ENCODE measurements around the gene CSH2. TPM values are rescaled to one million over a fixed set of nuclear protein-coding genes. Genes with fewer than 3 reads are reported as not detected.

CSH2 gene
- total RNA-seq, 1 donor from 2014 or later, result not detected

Other genes with a start within 250 kb of the CSH2 start
- 637 and 645 TPM in 2 replicates for gene LIMD2, start 173.6 kb downstream of the CSH2 start, total RNA-seq
- 55.6 and 60.6 TPM in 2 replicates for gene STRADA, start 131.9 kb downstream of the CSH2 start, total RNA-seq
- gene CCDC47, start 100.1 kb downstream of the CSH2 start, total RNA-seq, result 67.0 and 71.2 TPM in 2 replicates
- 132 and 135 TPM in 2 replicates for gene DDX42, start 99.5 kb downstream of the CSH2 start, total RNA-seq
- gene PSMC5, start 46.2 kb downstream of the CSH2 start, total RNA-seq, result 165 and 169 TPM in 2 replicates
- gene FTSJ3, start 46.0 kb downstream of the CSH2 start, total RNA-seq, result 57.7 and 64.8 TPM in 2 replicates
- 137 and 143 TPM in 2 replicates for gene SMARCD2, start 31.0 kb downstream of the CSH2 start, total RNA-seq
- not detected in 2 replicates for gene GH2, start 8.3 kb upstream of the CSH2 start, total RNA-seq
- not detected in 2 replicates for gene CSH1, start 22.9 kb upstream of the CSH2 start, total RNA-seq
- not detected in 2 replicates for gene CSHL1, start 37.6 kb upstream of the CSH2 start, total RNA-seq
- not detected in 2 replicates for gene GH1, start 45.2 kb upstream of the CSH2 start, total RNA-seq
- gene CD79B, start 58.7 kb upstream of the CSH2 start, total RNA-seq, result 44.8 and 52.5 TPM in 2 replicates
- gene SCN4A, start 99.2 kb upstream of the CSH2 start, total RNA-seq, result 0.25 and 0.56 TPM in 2 replicates
- 2.2 and 3.0 TPM in 2 replicates for gene PRR29, start 124.7 kb upstream of the CSH2 start, total RNA-seq
- gene ICAM2, start 147.0 kb upstream of the CSH2 start, total RNA-seq, result 69.1 and 70.0 TPM in 2 replicates